ENCODE data around the gene SORBS2. TPM values are rescaled to one million over a fixed set of nuclear protein-coding genes. Genes with fewer than 3 reads are reported as not detected.

The SORBS2 gene
- total RNA-seq, 2 experiments from 2014 or later, result not detected

GRCh38 chr4:185787926-185788679, 23.9 kb downstream of the SORBS2 start:
- CTCF ChIA-PET, result interaction anchor here (0.6 kb wide), 1 partner anchor 21 kb away, joined by 4 read pairs; no protein-coding TSS in a partner anchor
- intact Hi-C loops (cut with micrococcal nuclease), result no loop called here
- Mint-ChIP-seq H3K4me1 (ENCODE audit: low read depth) (peaks cover 4% of the 10 kb centered on the region), H3K9me3 (peaks cover 1% of the 10 kb centered on the region), H3K4me3 (no peak overlapping the region), H3K27ac (no peak overlapping the region), H3K36me3 (ENCODE audit: low read depth) (no peaks in the 10 kb centered on the region), H3K27me3 (ENCODE audit: low read depth) (peaks cover 7% of the 10 kb centered on the region)
- DNase-seq, result no peak

GRCh38 chr4:185786422-185786821, 25.6 kb downstream of the SORBS2 start:
- Mint-ChIP-seq H3K9me3 (no peaks in the 10 kb centered on the region), H3K36me3 (ENCODE audit: low read depth) (no peaks in the 10 kb centered on the region), H3K27me3 (ENCODE audit: low read depth) (peaks cover 8% of the 10 kb centered on the region), H3K27ac (no peak overlapping the region), H3K4me1 (ENCODE audit: low read depth) (peaks cover 4% of the 10 kb centered on the region), H3K4me3 (no peak overlapping the region)
- no peak for DNase-seq
- CTCF ChIA-PET, result no interaction called here
- intact Hi-C loops (cut with micrococcal nuclease), result no loop called here

- H3K9me3 Mint-ChIP-seq, result no peaks in the 10 kb centered on the region
- intact Hi-C loops (cut with micrococcal nuclease), result no loop called here
- DNase-seq, result no peak
- H3K4me3 Mint-ChIP-seq, result no peak overlapping the region
- H3K27ac Mint-ChIP-seq, result no peak overlapping the region
- H3K4me1 Mint-ChIP-seq (ENCODE audit: low read depth), result peaks cover 4% of the 10 kb centered on the region
- peaks cover 5% of the 10 kb centered on the region for H3K27me3 Mint-ChIP-seq (ENCODE audit: low read depth)
- H3K36me3 Mint-ChIP-seq (ENCODE audit: low read depth), result no peaks in the 10 kb centered on the region
- CTCF ChIA-PET, result no interaction called here
Measured at GRCh38 chr4:185783574-185783973, 28.4 kb downstream of the SORBS2 start.

- Mint-ChIP-seq H3K27ac (no peak overlapping the region), H3K4me1 (ENCODE audit: low read depth) (peaks cover under 1% of the 10 kb centered on the region), H3K9me3 (no peaks in the 10 kb centered on the region), H3K36me3 (ENCODE audit: low read depth) (no peaks in the 10 kb centered on the region), H3K4me3 (no peak overlapping the region), H3K27me3 (ENCODE audit: low read depth) (peaks cover 4% of the 10 kb centered on the region)
- no peak for DNase-seq
- CTCF ChIA-PET, result no interaction called here
- intact Hi-C loops (cut with micrococcal nuclease), result no loop called here
Measured at GRCh38 chr4:185782523-185782922, 29.5 kb downstream of the SORBS2 start.

GRCh38 chr4:185781555-185782215, 30.3 kb downstream of the SORBS2 start:
- no peaks in the 10 kb centered on the region for H3K4me1 Mint-ChIP-seq (ENCODE audit: low read depth)
- CTCF ChIA-PET, result no interaction called here
- H3K9me3 Mint-ChIP-seq, result no peaks in the 10 kb centered on the region
- H3K4me3 Mint-ChIP-seq, result no peak overlapping the region
- no peak for DNase-seq
- H3K27ac Mint-ChIP-seq, result no peak overlapping the region
- peaks cover 4% of the 10 kb centered on the region for H3K27me3 Mint-ChIP-seq (ENCODE audit: low read depth)
- H3K36me3 Mint-ChIP-seq (ENCODE audit: low read depth), result no peaks in the 10 kb centered on the region
- intact Hi-C loops (cut with micrococcal nuclease), result no loop called here

GRCh38 chr4:185780472-185780871, 31.5 kb downstream of the SORBS2 start:
- H3K9me3 Mint-ChIP-seq, result no peaks in the 10 kb centered on the region
- H3K4me1 Mint-ChIP-seq (ENCODE audit: low read depth), result no peaks in the 10 kb centered on the region
- peaks cover 4% of the 10 kb centered on the region for H3K27me3 Mint-ChIP-seq (ENCODE audit: low read depth)
- no peak overlapping the region for H3K4me3 Mint-ChIP-seq
- no peak for DNase-seq
- intact Hi-C loops (cut with micrococcal nuclease), result no loop called here
- no peaks in the 10 kb centered on the region for H3K36me3 Mint-ChIP-seq (ENCODE audit: low read depth)
- CTCF ChIA-PET, result no interaction called here
- H3K27ac Mint-ChIP-seq, result no peak overlapping the region

- CTCF ChIA-PET, result no interaction called here
- intact Hi-C loops (cut with micrococcal nuclease), result no loop called here
- no peaks in the 10 kb centered on the region for H3K36me3 Mint-ChIP-seq (ENCODE audit: low read depth)
- no peak overlapping the region for H3K4me3 Mint-ChIP-seq
- H3K27me3 Mint-ChIP-seq (ENCODE audit: low read depth), result peaks cover 4% of the 10 kb centered on the region
- no peaks in the 10 kb centered on the region for H3K9me3 Mint-ChIP-seq
- no peak for DNase-seq
- H3K4me1 Mint-ChIP-seq (ENCODE audit: low read depth), result no peaks in the 10 kb centered on the region
- H3K27ac Mint-ChIP-seq, result no peak overlapping the region
Measured at GRCh38 chr4:185779517-185779916, 32.5 kb downstream of the SORBS2 start.

- no peaks in the 10 kb centered on the region for H3K9me3 Mint-ChIP-seq
- DNase-seq, result no peak
- peaks cover 8% of the 10 kb centered on the region for H3K27me3 Mint-ChIP-seq (ENCODE audit: low read depth)
- no peaks in the 10 kb centered on the region for H3K4me1 Mint-ChIP-seq (ENCODE audit: low read depth)
- CTCF ChIA-PET, result no interaction called here
- intact Hi-C loops (cut with micrococcal nuclease), result no loop called here
- H3K36me3 Mint-ChIP-seq (ENCODE audit: low read depth), result no peaks in the 10 kb centered on the region
- H3K4me3 Mint-ChIP-seq, result no peak overlapping the region
- no peak overlapping the region for H3K27ac Mint-ChIP-seq
Measured at GRCh38 chr4:185778307-185778706, 33.7 kb downstream of the SORBS2 start.

GRCh38 chr4:185775792-185776555, 36.0 kb downstream of the SORBS2 start:
- Mint-ChIP-seq H3K36me3 (ENCODE audit: low read depth) (no peaks in the 10 kb centered on the region), H3K4me3 (no peak overlapping the region), H3K9me3 (peaks cover 4% of the 10 kb centered on the region), H3K4me1 (ENCODE audit: low read depth) (no peaks in the 10 kb centered on the region), H3K27ac (no peak overlapping the region), H3K27me3 (ENCODE audit: low read depth) (peaks cover 4% of the 10 kb centered on the region)
- DNase-seq, result no peak
- intact Hi-C loops (cut with micrococcal nuclease), result no loop called here
- CTCF ChIA-PET, result no interaction called here

- H3K9me3 Mint-ChIP-seq, result peaks cover 7% of the 10 kb centered on the region
- no peak overlapping the region for H3K4me3 Mint-ChIP-seq
- no peaks in the 10 kb centered on the region for H3K36me3 Mint-ChIP-seq (ENCODE audit: low read depth)
- no peaks in the 10 kb centered on the region for H3K4me1 Mint-ChIP-seq (ENCODE audit: low read depth)
- peaks cover 4% of the 10 kb centered on the region for H3K27me3 Mint-ChIP-seq (ENCODE audit: low read depth)
- intact Hi-C loops (cut with micrococcal nuclease), result no loop called here
- H3K27ac Mint-ChIP-seq, result no peak overlapping the region
- CTCF ChIA-PET, result no interaction called here
- no peak for DNase-seq
Measured at GRCh38 chr4:185774845-185775680, 36.9 kb downstream of the SORBS2 start.

GRCh38 chr4:185774131-185774653, 37.8 kb downstream of the SORBS2 start:
- Mint-ChIP-seq H3K9me3 (peaks cover 8% of the 10 kb centered on the region), H3K4me1 (ENCODE audit: low read depth) (no peaks in the 10 kb centered on the region), H3K36me3 (ENCODE audit: low read depth) (no peaks in the 10 kb centered on the region), H3K27ac (no peak overlapping the region), H3K27me3 (ENCODE audit: low read depth) (peaks cover 4% of the 10 kb centered on the region), H3K4me3 (no peak overlapping the region)
- no peak for DNase-seq
- CTCF ChIA-PET, result no interaction called here
- intact Hi-C loops (cut with micrococcal nuclease), result no loop called here

- intact Hi-C loops (cut with micrococcal nuclease), result no loop called here
- CTCF ChIA-PET, result no interaction called here
- no peaks in the 10 kb centered on the region for H3K36me3 Mint-ChIP-seq (ENCODE audit: low read depth)
- DNase-seq, result no peak
- peaks cover 4% of the 10 kb centered on the region for H3K27me3 Mint-ChIP-seq (ENCODE audit: low read depth)
- peaks cover 8% of the 10 kb centered on the region for H3K9me3 Mint-ChIP-seq
- H3K4me3 Mint-ChIP-seq, result no peak overlapping the region
- no peak overlapping the region for H3K27ac Mint-ChIP-seq
- no peaks in the 10 kb centered on the region for H3K4me1 Mint-ChIP-seq (ENCODE audit: low read depth)
Measured at GRCh38 chr4:185773419-185773818, 38.6 kb downstream of the SORBS2 start.
